ENCODE measurements around the gene ZBTB3. TPM values are rescaled to one million over a fixed set of nuclear protein-coding genes. Genes with fewer than 3 reads are reported as not detected.
A peak's percentile ranks its signal among the peaks of the same experiment; 100 is the strongest.

ZBTB3 gene
- total and polyA plus RNA-seq, 5 experiments from 2014 or later = 2.1 to 27.6 (median 6.7) TPM

GRCh38 chr11:62713343-62713742 lies 40.6 kb downstream of the ZBTB3 start:
- POLR2A ChIA-PET = interaction anchor here (9.7 to 14.8 kb wide), 2 partner anchors 14 to 128 kb away, joined by 98 to 263 read pairs; partner anchors contain the start of genes HNRNPUL2, TTC9C and WDR74
- peaks cover 18 to 42% (median 39%) of the 10 kb centered on the region in 4 donors for H3K4me1 Mint-ChIP-seq
- ATAC-seq = no peak
- peaks cover 5 to 79% (median 17%) of the 10 kb centered on the region in 3 donors for H3K36me3 Mint-ChIP-seq
- no peak for DNase-seq
- no peaks in the 10 kb centered on the region for H3K27me3 Mint-ChIP-seq
- no peak overlapping the region for H3K4me3 Mint-ChIP-seq
- peak overlapping the region in 9 of 10 donors; percentile 38 to 92 (median 65) for H3K27ac Mint-ChIP-seq
- H3K9me3 Mint-ChIP-seq = no peaks in the 10 kb centered on the region

DNA sequence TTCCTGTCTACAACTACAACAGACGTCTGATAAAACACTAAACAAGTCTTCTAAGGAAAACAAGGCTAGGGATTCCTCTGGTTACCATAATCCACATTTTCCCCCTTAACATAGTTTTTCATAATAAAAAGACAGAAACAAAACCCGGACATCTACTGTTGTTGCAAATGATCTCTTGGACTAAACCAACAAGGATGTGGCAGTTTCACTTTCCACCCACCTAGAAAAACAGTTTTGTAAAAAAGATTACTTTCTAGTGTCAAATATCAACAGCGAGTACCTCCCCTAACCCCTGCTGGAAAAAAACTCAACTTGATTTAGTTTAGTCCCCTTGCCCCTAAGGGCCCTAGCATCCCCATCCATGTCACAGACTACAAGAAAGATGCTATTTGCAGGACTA lies 41.1 kb downstream of the ZBTB3 start:
- Mint-ChIP-seq H3K4me1 (peaks cover 21 to 47% (median 40%) of the 10 kb centered on the region in 4 donors), H3K27me3 (no peaks in the 10 kb centered on the region), H3K9me3 (no peaks in the 10 kb centered on the region), H3K4me3 (peak overlapping the region in 1 of 10 donors; percentile 18), H3K27ac (peak overlapping the region; percentile 22 to 92 (median 62)), H3K36me3 (peaks cover 5 to 74% (median 12%) of the 10 kb centered on the region in 3 donors)
- DNase-seq (no peak), ATAC-seq (no peak)
- POLR2A ChIA-PET = interaction anchor here (9.7 to 14.8 kb wide), 2 partner anchors 14 to 128 kb away, joined by 98 to 263 read pairs; partner anchors contain the start of genes HNRNPUL2, TTC9C and WDR74

DNA sequence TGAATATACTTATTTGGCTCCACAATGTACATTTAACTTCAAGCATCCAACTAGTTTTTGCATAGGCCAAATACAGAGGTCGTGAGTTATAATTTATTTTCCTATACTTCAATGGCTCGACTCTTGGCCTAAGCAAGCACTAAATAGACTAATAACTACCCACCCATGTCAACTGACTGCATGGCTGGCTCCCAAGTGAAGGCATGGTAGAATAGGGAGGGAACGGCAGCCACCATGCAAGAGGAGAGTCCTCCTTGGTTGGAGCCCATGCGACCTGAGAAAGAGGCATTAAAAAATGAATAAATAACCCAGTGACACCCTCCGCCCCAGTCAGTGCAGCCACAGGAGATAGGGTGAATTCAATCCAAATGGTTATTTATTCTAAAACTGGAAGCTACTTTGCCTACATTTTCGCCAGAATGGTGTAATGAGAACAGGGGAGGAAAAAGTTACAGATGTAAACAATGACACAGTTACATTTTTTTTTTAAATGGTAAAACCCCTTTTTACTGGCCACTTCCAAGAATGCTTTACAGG lies 41.6 kb downstream of the ZBTB3 start:
- peaks cover 22 to 50% (median 42%) of the 10 kb centered on the region in 4 donors for H3K4me1 Mint-ChIP-seq
- DNase-seq (no peak), ATAC-seq (no peak)
- no peaks in the 10 kb centered on the region for H3K9me3 Mint-ChIP-seq
- no peaks in the 10 kb centered on the region for H3K27me3 Mint-ChIP-seq
- H3K36me3 Mint-ChIP-seq = peaks cover 5 to 69% (median 9%) of the 10 kb centered on the region in 3 donors
- H3K4me3 Mint-ChIP-seq = peak overlapping the region in 5 of 10 donors; percentile 0 to 40 (median 10)
- H3K27ac Mint-ChIP-seq = peak overlapping the region; percentile 37 to 92 (median 58)
- POLR2A ChIA-PET = interaction anchor here (8.0 to 14.8 kb wide), 3 partner anchors 15 to 129 kb away, joined by 71 to 263 read pairs (median 98); partner anchors contain the start of genes HNRNPUL2, TTC9C, WDR74 and ZBTB3

GRCh38 chr11:62710001-62710345 lies 44.0 kb downstream of the ZBTB3 start:
- peak overlapping the region; percentile 88 to 98 (median 95) for H3K4me3 Mint-ChIP-seq
- peaks cover 4 to 45% (median 5%) of the 10 kb centered on the region in 3 donors for H3K36me3 Mint-ChIP-seq
- H3K27ac Mint-ChIP-seq = peak overlapping the region; percentile 97 to 100 (median 99)
- no peaks in the 10 kb centered on the region for H3K9me3 Mint-ChIP-seq
- ATAC-seq = no peak
- H3K27me3 Mint-ChIP-seq = no peaks in the 10 kb centered on the region
- DNase-seq = no peak
- POLR2A ChIA-PET = interaction anchor here (0.6 to 14.8 kb wide), 29 partner anchors 9 to 1559 kb away, joined by 3 to 263 read pairs (median 11); partner anchors contain the start of genes B3GAT3, C11orf98, CSKMT and EEF1G
- peaks cover 27 to 65% (median 59%) of the 10 kb centered on the region in 4 donors for H3K4me1 Mint-ChIP-seq

DNA sequence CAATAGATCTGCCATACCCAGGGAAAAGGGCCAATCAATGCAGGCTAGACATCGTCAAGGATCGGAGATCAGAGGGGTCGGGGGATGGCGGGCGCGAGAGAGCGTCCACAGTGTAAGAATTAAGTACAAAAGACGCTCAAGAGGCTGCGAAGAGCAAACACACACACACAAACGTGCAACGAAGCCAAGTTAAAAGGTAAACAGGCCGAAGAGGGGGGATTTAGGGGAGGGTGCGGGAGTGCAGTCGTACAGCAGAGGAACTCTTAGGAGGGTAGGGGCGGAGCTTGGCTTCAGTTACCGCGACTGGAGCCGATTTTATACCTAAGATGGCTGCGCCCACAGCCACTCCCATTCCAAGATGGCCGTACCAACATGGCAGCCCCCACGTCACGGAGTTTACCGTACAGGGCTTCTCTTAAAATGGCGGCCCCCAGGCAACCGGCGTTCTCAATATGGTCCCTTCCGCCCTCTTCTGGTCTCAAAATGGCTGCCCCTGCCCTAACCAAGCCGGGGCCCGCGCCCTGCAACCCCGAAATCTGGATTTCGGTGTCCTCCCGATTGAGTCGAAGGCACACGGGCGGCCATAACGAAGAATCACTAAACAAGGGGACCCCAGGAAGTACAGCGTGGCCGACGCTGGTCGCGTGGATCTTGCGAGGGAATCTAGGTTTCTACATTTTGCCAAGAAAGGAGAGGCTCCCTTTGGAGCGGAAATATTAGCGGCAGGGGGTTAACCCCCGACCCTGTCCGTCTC lies 44.5 kb downstream of the ZBTB3 start:
- Mint-ChIP-seq H3K9me3 (no peaks in the 10 kb centered on the region), H3K4me1 (peaks cover 27 to 70% (median 59%) of the 10 kb centered on the region in 4 donors), H3K4me3 (peak overlapping the region; percentile 88 to 98 (median 95)), H3K27me3 (no peaks in the 10 kb centered on the region), H3K27ac (peak overlapping the region; percentile 97 to 100 (median 99)), H3K36me3 (peaks cover 4 to 40% (median 5%) of the 10 kb centered on the region in 3 donors)
- peak; percentile 84 to 99 (median 97) for DNase-seq
- ATAC-seq = peak; percentile 74 to 78
- POLR2A ChIA-PET = interaction anchor here (0.6 to 14.8 kb wide), 40 partner anchors 9 to 1560 kb away, joined by 3 to 263 read pairs (median 8); partner anchors contain the start of genes B3GAT3, C11orf98, CSKMT and EEF1G

DNA sequence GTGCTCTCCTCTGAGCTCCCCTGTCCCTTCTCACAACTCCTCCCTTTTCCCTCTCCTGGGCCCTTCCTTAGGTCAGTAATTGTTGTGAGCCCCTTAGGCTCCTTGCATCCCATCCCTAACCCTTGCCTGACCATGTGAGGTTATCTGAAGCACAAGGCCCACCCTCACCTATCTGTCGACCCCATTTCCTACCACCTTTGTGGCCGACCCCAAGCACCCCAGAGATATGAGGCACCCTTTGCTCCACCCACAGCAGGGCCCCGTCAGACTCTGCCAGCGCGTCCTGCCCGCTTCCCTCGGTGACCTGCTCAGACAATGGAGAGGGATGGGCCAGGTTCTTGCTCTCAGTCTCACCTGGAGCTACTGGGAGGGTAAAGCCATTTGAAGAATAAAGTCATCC lies 45.2 kb downstream of the ZBTB3 start:
- Mint-ChIP-seq H3K4me1 (peaks cover 25 to 67% (median 57%) of the 10 kb centered on the region in 4 donors), H3K27me3 (no peaks in the 10 kb centered on the region), H3K27ac (peak overlapping the region; percentile 97 to 100 (median 99)), H3K36me3 (peaks cover 4 to 34% (median 5%) of the 10 kb centered on the region in 3 donors), H3K4me3 (peak overlapping the region; percentile 88 to 98 (median 95)), H3K9me3 (no peaks in the 10 kb centered on the region)
- POLR2A ChIA-PET = interaction anchor here (0.6 to 14.8 kb wide), 38 partner anchors 10 to 1560 kb away, joined by 3 to 263 read pairs (median 8); partner anchors contain the start of genes B3GAT3, C11orf98, CSKMT and EEF1G
- DNase-seq (peak in 6 of 10 donors; percentile 40 to 85 (median 54)), ATAC-seq (peak; percentile 38 to 43)

- Mint-ChIP-seq H3K9me3 (no peaks in the 10 kb centered on the region), H3K27me3 (no peaks in the 10 kb centered on the region), H3K36me3 (peaks cover 4 to 30% (median 5%) of the 10 kb centered on the region in 3 donors), H3K27ac (peak overlapping the region; percentile 97 to 100 (median 99)), H3K4me1 (peaks cover 24 to 67% (median 54%) of the 10 kb centered on the region in 4 donors), H3K4me3 (peak overlapping the region; percentile 88 to 98 (median 95))
- DNase-seq = no peak
- POLR2A ChIA-PET = interaction anchor here (0.6 to 14.8 kb wide), 32 partner anchors 10 to 1561 kb away, joined by 3 to 263 read pairs (median 11); partner anchors contain the start of genes B3GAT3, C11orf98, CSKMT and EML3
- no peak for ATAC-seq
These were observed 45.6 kb downstream of the ZBTB3 start for GRCh38 chr11:62708392-62708791.

DNA sequence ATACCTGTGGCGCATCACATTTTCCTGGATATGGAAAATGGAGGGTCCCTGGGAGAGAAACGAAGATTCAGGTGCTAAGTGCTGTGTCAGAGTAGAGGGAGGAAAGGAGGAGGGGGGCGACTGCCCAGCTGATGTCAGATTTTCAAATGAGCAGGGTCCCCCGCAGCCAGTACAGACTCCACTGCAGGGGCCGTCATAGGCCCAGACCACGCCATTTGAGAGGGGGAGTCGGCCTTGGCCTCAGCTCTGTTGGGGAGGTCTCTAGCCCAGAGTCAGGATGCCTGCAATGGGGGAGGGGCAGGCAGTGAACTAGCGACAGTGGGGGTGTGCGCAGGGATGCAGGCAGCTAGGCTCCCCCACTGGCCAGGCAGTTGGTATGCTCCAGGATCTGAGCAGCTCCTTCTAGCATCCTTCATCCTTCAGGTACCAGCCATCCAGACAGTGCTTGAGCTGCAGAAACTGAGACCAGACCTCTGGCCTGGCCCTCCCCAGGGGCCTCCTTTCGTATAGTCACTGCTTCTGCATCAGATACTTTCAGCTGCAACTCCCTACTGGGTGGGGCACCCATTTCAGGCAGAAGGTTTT lies 46.6 kb downstream of the ZBTB3 start, which contains the start of the genes BSCL2 and GNG3:
BSCL2 (minus strand) TSS at position 148 of the 585 bp plus-strand sequence. CDS start 229 bp downstream, outside the sequence.
GNG3 (plus strand) TSS at position 400 of the 585 bp plus-strand sequence. CDS start 620 bp downstream, outside the sequence.
- Mint-ChIP-seq H3K27me3 (no peaks in the 10 kb centered on the region), H3K4me3 (peak within 1 kb of the TSS; percentile 88 to 98 (median 95)), H3K27ac (peak within 1 kb of the TSS; percentile 97 to 100 (median 99)), H3K9me3 (no peaks in the 10 kb centered on the region), H3K4me1 (peaks cover 25 to 60% (median 45%) of the 10 kb centered on the region in 4 donors), H3K36me3 (peaks cover 4 to 22% (median 4%) of the 10 kb centered on the region in 3 donors)
- POLR2A ChIA-PET = interaction anchor here (1.0 to 14.8 kb wide), 18 partner anchors 8 to 174 kb away, joined by 3 to 263 read pairs (median 17); partner anchors contain the start of genes C11orf98, CSKMT, EML3 and HNRNPUL2
- DNase-seq (no peak), ATAC-seq (no peak)

GRCh38 chr11:62706850-62707247 lies 47.1 kb downstream of the ZBTB3 start:
- POLR2A ChIA-PET = interaction anchor here (0.6 to 14.8 kb wide), 22 partner anchors 9 to 174 kb away, joined by 3 to 263 read pairs (median 10); partner anchors contain the start of genes C11orf98, CSKMT, EEF1G and EML3
- H3K27ac Mint-ChIP-seq = peak overlapping the region; percentile 63 to 100 (median 94)
- DNase-seq (no peak), ATAC-seq (no peak)
- no peaks in the 10 kb centered on the region for H3K9me3 Mint-ChIP-seq
- no peaks in the 10 kb centered on the region for H3K27me3 Mint-ChIP-seq
- H3K4me1 Mint-ChIP-seq = peaks cover 24 to 56% (median 42%) of the 10 kb centered on the region in 4 donors
- peak overlapping the region; percentile 69 to 95 (median 89) for H3K4me3 Mint-ChIP-seq
- H3K36me3 Mint-ChIP-seq = peaks cover 0 to 23% (median 1%) of the 10 kb centered on the region in 3 donors

DNA sequence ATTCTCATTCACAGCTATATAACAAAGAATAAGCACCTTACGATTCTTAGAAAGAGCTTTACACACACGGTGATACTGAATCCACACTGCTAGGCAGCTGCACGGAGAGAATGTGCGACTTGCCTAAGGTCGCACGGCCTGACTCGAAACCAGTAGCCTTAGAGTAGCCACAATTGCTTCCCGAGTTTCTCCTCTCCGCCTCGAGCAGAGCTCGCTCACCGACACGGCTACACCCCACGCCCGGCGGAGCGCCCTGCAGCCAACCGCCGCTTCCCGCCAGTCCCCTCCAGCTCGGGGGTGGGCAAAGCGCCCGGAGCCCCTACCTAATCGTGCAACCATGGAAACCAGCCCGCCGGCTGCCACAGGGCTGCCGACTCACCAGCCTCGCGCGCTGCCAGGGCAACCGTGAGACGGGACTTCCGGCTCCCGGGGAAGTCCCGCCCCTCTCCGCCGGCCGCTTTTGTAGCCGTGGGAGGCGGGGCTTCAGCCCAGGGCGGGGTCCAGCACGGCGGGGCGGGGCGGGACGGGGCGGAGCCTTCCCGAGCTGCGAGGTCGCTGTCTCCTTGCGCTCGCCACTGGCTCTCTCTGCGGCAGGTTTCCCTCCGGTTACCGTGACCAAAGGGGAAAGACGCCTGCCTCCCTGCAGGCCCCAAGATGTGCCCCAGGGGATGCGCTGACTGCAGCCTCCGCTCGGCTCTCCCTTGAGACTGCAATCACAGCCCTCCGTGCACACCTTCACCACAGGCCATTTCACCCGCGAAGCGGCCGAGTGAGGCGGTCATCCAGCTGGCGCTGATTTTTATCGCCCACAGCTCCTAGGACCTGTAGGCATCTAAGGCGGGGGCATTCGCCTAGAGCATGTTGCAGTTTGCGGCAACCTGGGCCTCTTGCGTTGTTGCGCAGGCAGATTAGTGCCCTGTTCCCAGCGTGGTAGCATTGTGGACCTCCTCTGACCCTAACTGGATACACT lies 47.8 kb downstream of the ZBTB3 start:
- DNase-seq (peak; percentile 89 to 98 (median 94)), ATAC-seq (peak; percentile 62)
- POLR2A ChIA-PET = interaction anchor here (0.5 to 14.8 kb wide), 24 partner anchors 10 to 175 kb away, joined by 3 to 263 read pairs (median 7); partner anchors contain the start of genes C11orf98, CSKMT, EEF1G and EML3
- Mint-ChIP-seq H3K27ac (peak overlapping the region; percentile 88 to 100 (median 96)), H3K9me3 (no peaks in the 10 kb centered on the region), H3K36me3 (peaks cover 0 to 22% (median 1%) of the 10 kb centered on the region in 3 donors), H3K27me3 (no peaks in the 10 kb centered on the region), H3K4me1 (peaks cover 24 to 56% (median 42%) of the 10 kb centered on the region in 4 donors), H3K4me3 (peak overlapping the region; percentile 85 to 95 (median 90))
